ENCODE measurements around the gene SMAGP.
"Not testable (repeated sequence)": the region's sequence is repeated elsewhere in the genome, so short reads cannot be mapped to it uniquely, and the experiment has no call there.

The SMAGP gene

GRCh38 chr12:51264297-51264696 is 5.9 kb downstream of the SMAGP start:
- no peak for DNase-seq (ENCODE audit: low read depth)

GRCh38 chr12:51263341-51263740 is 6.9 kb downstream of the SMAGP start:
- no peak for DNase-seq (ENCODE audit: low read depth)

GRCh38 chr12:51262758-51263177 is 7.4 kb downstream of the SMAGP start:
- DNase-seq (ENCODE audit: low read depth), result no peak

- DNase-seq (ENCODE audit: low read depth), result not testable (repeated sequence)
These were observed 10.6 kb downstream of the SMAGP start for GRCh38 chr12:51259600-51259999.

- DNase-seq (ENCODE audit: low read depth), result no peak
These were observed 15.7 kb downstream of the SMAGP start for GRCh38 chr12:51254536-51254935.

GRCh38 chr12:51253276-51253675 is 16.9 kb downstream of the SMAGP start:
- no peak for DNase-seq (ENCODE audit: low read depth)

- no peak for DNase-seq (ENCODE audit: low read depth)
These were observed 22.6 kb downstream of the SMAGP start for GRCh38 chr12:51247523-51248206.

- no peak for DNase-seq (ENCODE audit: low read depth)
These were observed 23.9 kb downstream of the SMAGP start for GRCh38 chr12:51246254-51246853.

- no peak for DNase-seq (ENCODE audit: low read depth)
These were observed 24.6 kb downstream of the SMAGP start for GRCh38 chr12:51245476-51246253.

GRCh38 chr12:51244269-51244668 is 25.9 kb downstream of the SMAGP start:
- no peak for DNase-seq (ENCODE audit: low read depth)

GRCh38 chr12:51242876-51243275 is 27.3 kb downstream of the SMAGP start:
- no peak for DNase-seq (ENCODE audit: low read depth)

- DNase-seq (ENCODE audit: low read depth), result no peak
These were observed 28.1 kb downstream of the SMAGP start for GRCh38 chr12:51242120-51242519.

GRCh38 chr12:51240971-51241370 is 29.2 kb downstream of the SMAGP start:
- DNase-seq (ENCODE audit: low read depth), result no peak

GRCh38 chr12:51238510-51239334 is 31.5 kb downstream of the SMAGP start, which contains the start of gene DAZAP2:
TSS of gene DAZAP2 (plus strand) at chr12:51238826. CDS start at chr12:51238908, 82 bp downstream.
- peak; percentile 56 for DNase-seq (ENCODE audit: low read depth)

GRCh38 chr12:51238037-51238509 is 32.1 kb downstream of the SMAGP start:
- DNase-seq (ENCODE audit: low read depth), result no peak

GRCh38 chr12:51234530-51234929 is 35.7 kb downstream of the SMAGP start:
- DNase-seq (ENCODE audit: low read depth), result no peak

GRCh38 chr12:51232642-51233041 is 37.6 kb downstream of the SMAGP start:
- DNase-seq (ENCODE audit: low read depth), result no peak

GRCh38 chr12:51229116-51229809 is 41.0 kb downstream of the SMAGP start:
- DNase-seq (ENCODE audit: low read depth), result no peak

GRCh38 chr12:51227962-51228361 is 42.3 kb downstream of the SMAGP start:
- no peak for DNase-seq (ENCODE audit: low read depth)

GRCh38 chr12:51227112-51227511 is 43.1 kb downstream of the SMAGP start:
- DNase-seq (ENCODE audit: low read depth), result not testable (repeated sequence)

GRCh38 chr12:51225771-51226170 is 44.4 kb downstream of the SMAGP start:
- DNase-seq (ENCODE audit: low read depth), result no peak
